GM18526 (cell line): ENCODE data around the gene PROX1.

Experiments
- POLR2A ChIP-seq: IDR thresholded peaks from 3 replicates; pipeline ENCODE4 v1.6.1; 2011; ENCODE audit not compliant: insufficient read length; ENCODE audit errors: extremely low read depth

PROX1 gene

DNA sequence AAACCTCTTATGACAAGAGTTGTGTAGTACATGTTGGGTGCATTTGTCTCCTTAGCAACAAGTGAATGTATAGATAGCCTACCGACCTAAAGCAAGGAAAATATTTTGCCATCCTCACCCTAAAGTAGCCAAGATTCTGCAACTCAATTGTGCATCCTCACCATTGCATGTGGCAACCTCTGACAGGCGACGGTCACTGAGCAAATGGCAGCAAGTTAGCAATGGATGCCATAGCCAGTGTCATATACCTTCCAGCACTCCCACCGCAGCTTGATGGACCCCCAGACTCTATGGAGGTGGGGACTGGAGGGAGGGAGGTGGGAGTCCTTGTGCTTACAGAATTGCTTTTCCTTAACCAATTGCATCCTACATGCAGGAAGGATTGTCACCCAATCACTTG lies 17.0 kb downstream of the PROX1 start:
- TF ChIP-seq POLR2A, result no peak

- no peak for TF ChIP-seq POLR2A
These were observed 17.9 kb downstream of the PROX1 start for GRCh38 chr1:214005708-214006107.

- TF ChIP-seq POLR2A, result no peak
These were observed 19.1 kb downstream of the PROX1 start for GRCh38 chr1:214006845-214007244.

DNA sequence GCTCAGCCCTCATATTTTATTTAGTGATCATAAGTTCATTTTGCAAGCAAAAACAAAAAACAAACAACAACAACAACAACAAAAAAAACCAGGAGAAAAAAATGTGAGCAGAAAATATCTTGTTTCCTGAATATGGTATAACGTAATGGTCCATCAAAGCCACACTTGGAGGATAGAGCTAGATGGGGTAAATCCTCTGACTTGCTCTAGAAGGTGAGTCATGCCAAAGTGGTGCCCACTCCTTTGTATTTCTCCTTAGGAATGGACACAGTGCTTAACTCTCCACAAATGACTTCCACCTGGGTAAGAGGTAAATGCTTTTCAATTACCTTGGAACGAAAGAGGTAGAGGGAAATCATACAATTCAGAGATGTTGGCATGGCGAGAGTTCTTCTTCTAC lies 20.6 kb downstream of the PROX1 start:
- no peak for TF ChIP-seq POLR2A

GRCh38 chr1:214008791-214009422 lies 21.1 kb downstream of the PROX1 start:
- TF ChIP-seq POLR2A, result no peak

- no peak for TF ChIP-seq POLR2A
These were observed 21.8 kb downstream of the PROX1 start for GRCh38 chr1:214009423-214010196.

- no peak for TF ChIP-seq POLR2A
These were observed 22.4 kb downstream of the PROX1 start for GRCh38 chr1:214010197-214010573.

GRCh38 chr1:214010717-214011116 lies 22.9 kb downstream of the PROX1 start:
- TF ChIP-seq POLR2A, result no peak

GRCh38 chr1:214012418-214012817 lies 24.6 kb downstream of the PROX1 start:
- no peak for TF ChIP-seq POLR2A

DNA sequence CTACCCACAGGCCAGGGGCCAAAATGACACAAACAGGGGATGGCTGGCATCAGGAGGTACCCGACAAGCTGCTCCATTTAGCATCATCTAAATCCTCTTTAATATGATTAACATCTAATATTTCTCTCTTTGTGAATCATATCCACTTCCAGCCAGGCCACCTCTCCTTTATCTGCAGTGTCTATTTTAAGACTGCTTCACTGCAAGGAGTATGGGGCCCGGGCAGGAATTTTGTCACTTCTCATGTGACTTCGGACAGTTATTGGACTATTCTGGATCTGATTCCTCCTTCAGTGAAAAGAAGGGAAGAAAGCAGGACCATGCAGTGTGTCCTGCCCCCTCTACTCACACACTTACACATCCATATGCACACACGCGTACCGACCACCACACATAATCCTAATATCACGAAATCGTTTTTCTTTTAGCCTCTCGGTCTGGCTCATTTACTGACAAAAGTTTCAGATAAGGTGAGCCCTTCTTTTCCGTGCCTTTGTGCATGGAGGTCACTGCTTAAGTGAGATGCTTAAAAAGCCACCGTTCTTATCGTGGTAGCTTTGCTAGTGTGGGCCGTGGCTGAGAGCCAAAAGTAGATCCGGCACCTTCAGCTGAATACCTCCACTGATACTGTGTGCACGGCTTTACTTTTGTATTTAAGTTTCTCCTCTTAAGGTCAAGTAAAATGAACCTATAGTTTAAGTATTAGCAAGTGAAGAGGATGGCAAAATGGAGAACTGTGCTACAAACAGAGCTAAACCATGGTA lies 26.0 kb downstream of the PROX1 start:
- TF ChIP-seq POLR2A, result no peak

- no peak for TF ChIP-seq POLR2A
These were observed 27.0 kb downstream of the PROX1 start for GRCh38 chr1:214014730-214015129.

DNA sequence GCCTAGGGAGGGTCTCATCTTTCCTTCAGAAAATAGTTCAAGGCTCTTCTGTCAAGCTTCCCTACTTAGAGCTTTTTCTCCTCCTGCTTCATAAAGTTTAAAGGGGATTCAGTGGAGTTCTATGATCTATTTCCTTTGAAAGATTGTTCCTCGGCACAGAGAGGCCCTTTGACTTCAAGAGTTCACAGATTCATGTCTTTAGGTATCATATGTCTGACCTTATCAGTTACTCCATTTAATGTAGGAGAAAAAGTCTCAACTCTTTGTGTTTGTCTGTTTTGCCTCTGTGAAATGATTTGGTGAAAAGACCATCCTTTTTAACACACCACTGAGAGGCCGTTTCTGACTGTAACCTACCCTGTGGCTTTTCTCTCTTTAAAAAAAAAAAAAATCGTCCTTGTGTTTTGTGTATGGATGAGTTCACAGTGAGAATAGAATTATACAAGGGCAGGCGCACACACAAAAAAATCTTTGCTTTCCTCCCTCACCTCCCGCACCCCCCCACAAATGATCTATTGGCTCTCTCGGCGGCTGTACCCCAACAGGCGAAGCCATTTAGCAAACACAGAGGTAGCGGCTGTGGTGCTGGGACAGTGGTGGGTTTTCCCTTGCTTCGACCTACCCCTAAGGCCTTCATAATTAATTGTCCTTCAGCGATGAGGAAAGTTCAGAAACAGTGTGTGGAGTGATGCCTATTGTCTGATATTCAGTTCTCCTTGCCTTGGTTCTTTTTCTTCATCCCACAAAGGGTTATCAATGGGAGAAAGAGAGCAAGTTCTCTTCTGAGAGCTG lies 29.6 kb downstream of the PROX1 start:
- TF ChIP-seq POLR2A, result no peak

GRCh38 chr1:214018386-214019268 lies 30.9 kb downstream of the PROX1 start:
- no peak for TF ChIP-seq POLR2A

GRCh38 chr1:214019499-214019898 lies 31.7 kb downstream of the PROX1 start:
- no peak for TF ChIP-seq POLR2A

DNA sequence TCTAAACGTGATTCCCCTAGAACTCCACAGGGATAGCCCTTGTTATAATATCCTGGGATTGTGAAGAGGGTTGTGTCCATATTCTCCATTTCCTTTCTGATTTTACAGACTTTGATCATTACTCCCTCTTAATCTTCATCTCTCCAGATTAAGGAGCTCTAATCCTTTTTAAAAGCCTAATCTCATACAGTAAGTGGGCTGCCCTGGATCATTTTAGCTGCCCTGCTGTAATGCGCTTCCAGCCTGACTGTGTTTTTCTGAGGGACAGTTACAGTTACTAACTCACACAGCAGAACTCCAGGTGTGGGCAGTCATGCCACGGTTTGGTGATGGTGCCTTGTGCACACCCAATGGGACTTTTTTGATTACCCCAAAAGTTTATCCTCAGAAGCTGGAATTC lies 33.5 kb downstream of the PROX1 start:
- no peak for TF ChIP-seq POLR2A

GRCh38 chr1:214022229-214022791 lies 34.5 kb downstream of the PROX1 start:
- TF ChIP-seq POLR2A, result no peak
